Calu3 (cell line): ENCODE data around the gene PLXNB1. TPM values are rescaled to one million over a fixed set of nuclear protein-coding genes. Genes with fewer than 3 reads are reported as not detected.

Experiments used
- BruUV-seq: library from RNA; stranded (reverse); fragments of 400-500 nt; replicated peaks from 2 replicates; lab custom pipeline; 2021; lab: Mats Ljungman, UMichigan
- CTCF ChIA-PET: fragments of 300-600 bp; sonication (Branson Sonifier 250); formaldehyde crosslinking; loops from one replicate; lab custom pipeline; 2022; ENCODE audit warnings: antibody characterized with exemption; lab: Charles Lee
- DNase-seq: peaks from one replicate; pipeline ENCODE4 v3.0.0; 2022
- H3K27ac Mint-ChIP-seq: one replicate; pipeline ENCODE4 v1.8.0; 2022; ENCODE audit warnings: mixed read lengths; ENCODE audit not compliant: unreplicated experiment
- H3K27me3 Mint-ChIP-seq: one replicate; pipeline ENCODE4 v1.8.0; 2022; ENCODE audit warnings: mixed read lengths; ENCODE audit not compliant: unreplicated experiment
- H3K36me3 Mint-ChIP-seq: one replicate; pipeline ENCODE4 v1.8.0; 2022; ENCODE audit warnings: mild to moderate bottlenecking, moderate library complexity, mixed read lengths; ENCODE audit not compliant: insufficient read depth, unreplicated experiment
- H3K4me1 Mint-ChIP-seq: one replicate; pipeline ENCODE4 v1.8.0; 2022; ENCODE audit warnings: mild to moderate bottlenecking, low read depth, mixed read lengths; ENCODE audit not compliant: unreplicated experiment
- H3K4me3 Mint-ChIP-seq: one replicate; pipeline ENCODE4 v1.8.0; 2022; ENCODE audit warnings: mild to moderate bottlenecking, low read depth, moderate library complexity, mixed read lengths; ENCODE audit not compliant: unreplicated experiment
- H3K9me3 Mint-ChIP-seq: one replicate; pipeline ENCODE4 v1.8.0; 2022; ENCODE audit warnings: low read depth, mixed read lengths; ENCODE audit not compliant: unreplicated experiment
- CTCF ChIP-seq: fragments of 200-600 bp; IDR thresholded peaks from one replicate; pipeline ENCODE4 v1.8.0; 2022; ENCODE audit warnings: antibody characterized with exemption; ENCODE audit not compliant: unreplicated experiment
- intact Hi-C: fragments of 100-400 bp; cut with micrococcal nuclease; formaldehyde crosslinking; loops from one replicate; pipeline ENCODE4 v1.10.0; 2022; ENCODE audit not compliant: unreplicated experiment
- total RNA-seq: library from RNA; stranded (reverse); gene quantifications from 2 replicates; pipeline ENCODE4 v1.2.3, GENCODE V29; 2022

Gene PLXNB1
- total RNA-seq, 1 experiment from 2014 or later = 174 TPM

GRCh38 chr3:48404440-48405342 lies 25.2 kb downstream of the PLXNB1 start:
- Mint-ChIP-seq H3K36me3 (peaks cover 40% of the 10 kb centered on the region), H3K27ac (no peak overlapping the region), H3K4me3 (no peak overlapping the region), H3K27me3 (no peaks in the 10 kb centered on the region), H3K9me3 (no peaks in the 10 kb centered on the region), H3K4me1 (peaks cover 13% of the 10 kb centered on the region)
- BruUV-seq = no TSS peak
- DNase-seq = no peak
- TF ChIP-seq CTCF = no peak
- intact Hi-C loops = loop anchor here (5.0 kb wide), 1 partner anchor 103 kb away; no protein-coding TSS in a partner anchor
- CTCF ChIA-PET = interaction anchor here (1.7 kb wide), 1 partner anchor 31 kb away, joined by 5 read pairs; no protein-coding TSS in a partner anchor

GRCh38 chr3:48403533-48404439 lies 26.1 kb downstream of the PLXNB1 start:
- H3K4me1 Mint-ChIP-seq = peaks cover 13% of the 10 kb centered on the region
- CTCF ChIA-PET = interaction anchor here (1.7 kb wide), 1 partner anchor 32 kb away, joined by 5 read pairs; no protein-coding TSS in a partner anchor
- no TSS peak for BruUV-seq
- peaks cover 40% of the 10 kb centered on the region for H3K36me3 Mint-ChIP-seq
- no peak for DNase-seq
- H3K4me3 Mint-ChIP-seq = no peak overlapping the region
- H3K27ac Mint-ChIP-seq = no peak overlapping the region
- H3K9me3 Mint-ChIP-seq = no peaks in the 10 kb centered on the region
- intact Hi-C loops = loop anchor here (5.0 kb wide), 1 partner anchor 104 kb away; no protein-coding TSS in a partner anchor
- H3K27me3 Mint-ChIP-seq = no peaks in the 10 kb centered on the region
- TF ChIP-seq CTCF = no peak

GRCh38 chr3:48402907-48403306 lies 27.0 kb downstream of the PLXNB1 start:
- intact Hi-C loops = loop anchor here (5.0 kb wide), 1 partner anchor 104 kb away; no protein-coding TSS in a partner anchor
- H3K9me3 Mint-ChIP-seq = no peaks in the 10 kb centered on the region

More at GRCh38 chr3:48402907-48403306, 27.0 kb downstream of the PLXNB1 start:
- H3K4me1 Mint-ChIP-seq = peaks cover 13% of the 10 kb centered on the region
- CTCF ChIA-PET = interaction anchor here (0.9 kb wide), 1 partner anchor 33 kb away, joined by 7 read pairs; no protein-coding TSS in a partner anchor
- H3K27me3 Mint-ChIP-seq = no peaks in the 10 kb centered on the region
- no peak for DNase-seq
- no peak overlapping the region for H3K4me3 Mint-ChIP-seq
- H3K36me3 Mint-ChIP-seq = peaks cover 47% of the 10 kb centered on the region
- no TSS peak for BruUV-seq
- no peak for TF ChIP-seq CTCF
- H3K27ac Mint-ChIP-seq = no peak overlapping the region
